GM23338 (cell line): ENCODE data around the gene TMEM38A.

ENCODE experiments used
- CREB1 ChIP-seq: fragments of 250-450 bp; sonication (Bioruptor Pico); IDR thresholded peaks from 2 replicates; pipeline ENCODE4 v1.5.0; 2020; ENCODE audit warnings: low read depth, mild to moderate bottlenecking, moderate library complexity
- EZH2 ChIP-seq: fragments of 200-600 bp; sonication (generic); IDR thresholded peaks from one replicate; pipeline ENCODE4 v1.8.0; 2017; ENCODE audit warnings: antibody characterized with exemption, mild to moderate bottlenecking, low read depth; ENCODE audit not compliant: unreplicated experiment
- EZH2phosphoT487 ChIP-seq: fragments of 200-600 bp; sonication (generic); IDR thresholded peaks from one replicate; pipeline ENCODE4 v1.8.1; 2018; ENCODE audit warnings: antibody characterized with exemption; ENCODE audit not compliant: unreplicated experiment
- POLR2AphosphoS5 ChIP-seq: IDR thresholded peaks from 2 replicates; pipeline ENCODE4 v1.6.1; 2016; ENCODE audit warnings: antibody characterized with exemption, low read depth
- STAT1 ChIP-seq: IDR thresholded peaks from one replicate; pipeline ENCODE4 v1.6.1; 2016; ENCODE audit warnings: antibody characterized with exemption; ENCODE audit not compliant: unreplicated experiment
- ZNF114 ChIP-seq: fragments of 250-450 bp; sonication (Bioruptor Pico); IDR thresholded peaks from 2 replicates; pipeline ENCODE4 v1.5.0; 2020; ENCODE audit warnings: mild to moderate bottlenecking, moderate library complexity
- ZNF331 ChIP-seq: fragments of 250-450 bp; sonication (Bioruptor Pico); IDR thresholded peaks from 2 replicates; pipeline ENCODE4 v1.5.0; 2020; ENCODE audit warnings: low read depth, mild to moderate bottlenecking, moderate library complexity
- TF ChIP-seq, protein P1 (sequence below), 2 experiments: fragments of 200-600 bp in 1 of 2; sonication (generic) in 1 of 2; conservative IDR thresholded peaks; 2 replicates each; pipeline versions ENCODE4 v1.5.1 to v1.6.1; 2016 to 2017; ENCODE audit warnings: antibody characterized with exemption in 2 of 2, low read depth in 2 of 2, mild to moderate bottlenecking in 2 of 2, moderate library complexity in 1 of 2
- TF ChIP-seq, protein P2 (sequence below): IDR thresholded peaks from one replicate; pipeline ENCODE4 v1.6.1; 2018; ENCODE audit warnings: antibody characterized with exemption; ENCODE audit not compliant: unreplicated experiment

DNA sequence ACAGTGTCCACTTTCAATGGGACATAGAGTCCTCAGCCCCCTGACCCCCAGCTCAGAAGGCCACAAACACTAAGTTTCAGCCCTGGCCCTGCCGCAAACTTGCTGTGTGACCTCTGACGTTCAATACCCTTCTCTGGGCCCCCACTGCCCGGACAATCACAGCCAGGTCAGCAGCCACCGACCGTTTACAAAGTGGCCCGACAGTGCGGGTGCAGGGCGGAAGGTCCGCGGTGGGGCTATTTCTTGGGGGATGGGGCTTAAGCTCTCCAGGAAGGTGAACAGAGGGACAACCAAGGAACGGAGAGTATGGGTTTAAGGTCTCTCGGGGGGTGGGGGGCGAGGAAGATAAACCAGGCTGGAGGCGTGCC lies 1.5 kb upstream of the TMEM38A start:
- TF ChIP-seq CREB1 (no peak), POLR2AphosphoS5 (no peak), STAT1 (no peak), EZH2 (no peak), ZNF114 (CRISPR knock-in tag) (no peak), ZNF331 (no peak), EZH2phosphoT487 (no peak)
- TF ChIP-seq, protein P1, sequence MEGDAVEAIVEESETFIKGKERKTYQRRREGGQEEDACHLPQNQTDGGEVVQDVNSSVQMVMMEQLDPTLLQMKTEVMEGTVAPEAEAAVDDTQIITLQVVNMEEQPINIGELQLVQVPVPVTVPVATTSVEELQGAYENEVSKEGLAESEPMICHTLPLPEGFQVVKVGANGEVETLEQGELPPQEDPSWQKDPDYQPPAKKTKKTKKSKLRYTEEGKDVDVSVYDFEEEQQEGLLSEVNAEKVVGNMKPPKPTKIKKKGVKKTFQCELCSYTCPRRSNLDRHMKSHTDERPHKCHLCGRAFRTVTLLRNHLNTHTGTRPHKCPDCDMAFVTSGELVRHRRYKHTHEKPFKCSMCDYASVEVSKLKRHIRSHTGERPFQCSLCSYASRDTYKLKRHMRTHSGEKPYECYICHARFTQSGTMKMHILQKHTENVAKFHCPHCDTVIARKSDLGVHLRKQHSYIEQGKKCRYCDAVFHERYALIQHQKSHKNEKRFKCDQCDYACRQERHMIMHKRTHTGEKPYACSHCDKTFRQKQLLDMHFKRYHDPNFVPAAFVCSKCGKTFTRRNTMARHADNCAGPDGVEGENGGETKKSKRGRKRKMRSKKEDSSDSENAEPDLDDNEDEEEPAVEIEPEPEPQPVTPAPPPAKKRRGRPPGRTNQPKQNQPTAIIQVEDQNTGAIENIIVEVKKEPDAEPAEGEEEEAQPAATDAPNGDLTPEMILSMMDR (conservative IDR thresholded peaks at IDR 0.05; ENCODE audit: low read depth in 2 of 2): no peak
- TF ChIP-seq, protein P2, sequence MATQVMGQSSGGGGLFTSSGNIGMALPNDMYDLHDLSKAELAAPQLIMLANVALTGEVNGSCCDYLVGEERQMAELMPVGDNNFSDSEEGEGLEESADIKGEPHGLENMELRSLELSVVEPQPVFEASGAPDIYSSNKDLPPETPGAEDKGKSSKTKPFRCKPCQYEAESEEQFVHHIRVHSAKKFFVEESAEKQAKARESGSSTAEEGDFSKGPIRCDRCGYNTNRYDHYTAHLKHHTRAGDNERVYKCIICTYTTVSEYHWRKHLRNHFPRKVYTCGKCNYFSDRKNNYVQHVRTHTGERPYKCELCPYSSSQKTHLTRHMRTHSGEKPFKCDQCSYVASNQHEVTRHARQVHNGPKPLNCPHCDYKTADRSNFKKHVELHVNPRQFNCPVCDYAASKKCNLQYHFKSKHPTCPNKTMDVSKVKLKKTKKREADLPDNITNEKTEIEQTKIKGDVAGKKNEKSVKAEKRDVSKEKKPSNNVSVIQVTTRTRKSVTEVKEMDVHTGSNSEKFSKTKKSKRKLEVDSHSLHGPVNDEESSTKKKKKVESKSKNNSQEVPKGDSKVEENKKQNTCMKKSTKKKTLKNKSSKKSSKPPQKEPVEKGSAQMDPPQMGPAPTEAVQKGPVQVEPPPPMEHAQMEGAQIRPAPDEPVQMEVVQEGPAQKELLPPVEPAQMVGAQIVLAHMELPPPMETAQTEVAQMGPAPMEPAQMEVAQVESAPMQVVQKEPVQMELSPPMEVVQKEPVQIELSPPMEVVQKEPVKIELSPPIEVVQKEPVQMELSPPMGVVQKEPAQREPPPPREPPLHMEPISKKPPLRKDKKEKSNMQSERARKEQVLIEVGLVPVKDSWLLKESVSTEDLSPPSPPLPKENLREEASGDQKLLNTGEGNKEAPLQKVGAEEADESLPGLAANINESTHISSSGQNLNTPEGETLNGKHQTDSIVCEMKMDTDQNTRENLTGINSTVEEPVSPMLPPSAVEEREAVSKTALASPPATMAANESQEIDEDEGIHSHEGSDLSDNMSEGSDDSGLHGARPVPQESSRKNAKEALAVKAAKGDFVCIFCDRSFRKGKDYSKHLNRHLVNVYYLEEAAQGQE: no peak
